ENCODE results near the gene CD96.
"Not testable (repeated sequence)": the region's sequence is repeated elsewhere in the genome, so short reads cannot be mapped to it uniquely, and the experiment has no call there.

Gene CD96, protein sequence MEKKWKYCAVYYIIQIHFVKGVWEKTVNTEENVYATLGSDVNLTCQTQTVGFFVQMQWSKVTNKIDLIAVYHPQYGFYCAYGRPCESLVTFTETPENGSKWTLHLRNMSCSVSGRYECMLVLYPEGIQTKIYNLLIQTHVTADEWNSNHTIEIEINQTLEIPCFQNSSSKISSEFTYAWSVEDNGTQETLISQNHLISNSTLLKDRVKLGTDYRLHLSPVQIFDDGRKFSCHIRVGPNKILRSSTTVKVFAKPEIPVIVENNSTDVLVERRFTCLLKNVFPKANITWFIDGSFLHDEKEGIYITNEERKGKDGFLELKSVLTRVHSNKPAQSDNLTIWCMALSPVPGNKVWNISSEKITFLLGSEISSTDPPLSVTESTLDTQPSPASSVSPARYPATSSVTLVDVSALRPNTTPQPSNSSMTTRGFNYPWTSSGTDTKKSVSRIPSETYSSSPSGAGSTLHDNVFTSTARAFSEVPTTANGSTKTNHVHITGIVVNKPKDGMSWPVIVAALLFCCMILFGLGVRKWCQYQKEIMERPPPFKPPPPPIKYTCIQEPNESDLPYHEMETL

DNA sequence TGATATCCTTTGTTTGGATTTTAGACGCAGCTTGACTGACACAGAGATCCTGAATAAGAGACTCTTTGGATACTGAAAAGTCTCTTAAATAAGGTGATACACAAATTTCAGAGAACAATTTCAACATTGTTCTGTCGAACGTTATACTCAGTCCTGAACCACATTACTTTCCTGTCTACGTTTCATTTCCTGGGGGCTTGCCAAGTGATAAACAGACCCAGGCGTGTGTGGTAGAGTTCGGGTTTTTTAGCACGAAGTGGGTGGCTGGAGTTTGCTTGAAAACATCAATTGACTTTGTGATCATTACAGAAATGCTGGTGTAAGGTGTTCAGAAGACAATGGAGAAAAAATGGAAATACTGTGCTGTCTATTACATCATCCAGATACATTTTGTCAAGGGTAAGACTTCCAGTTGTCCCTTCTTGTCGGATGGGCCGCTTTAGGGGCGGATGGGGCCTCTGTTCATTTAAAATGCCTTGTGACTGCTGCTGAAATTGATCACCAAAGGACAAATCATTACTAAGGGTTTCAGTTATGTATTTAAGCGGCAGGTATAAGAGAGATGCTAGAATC lies at the start of gene CD96:
CD96 (plus strand) TSS at position 287 of the 573 bp plus-strand sequence; CDS start at position 339, 52 bp downstream.
- in situ Hi-C loops (cut with HindIII; ENCODE audit: low sequenced_read_pairs) = no loop called here

DNA sequence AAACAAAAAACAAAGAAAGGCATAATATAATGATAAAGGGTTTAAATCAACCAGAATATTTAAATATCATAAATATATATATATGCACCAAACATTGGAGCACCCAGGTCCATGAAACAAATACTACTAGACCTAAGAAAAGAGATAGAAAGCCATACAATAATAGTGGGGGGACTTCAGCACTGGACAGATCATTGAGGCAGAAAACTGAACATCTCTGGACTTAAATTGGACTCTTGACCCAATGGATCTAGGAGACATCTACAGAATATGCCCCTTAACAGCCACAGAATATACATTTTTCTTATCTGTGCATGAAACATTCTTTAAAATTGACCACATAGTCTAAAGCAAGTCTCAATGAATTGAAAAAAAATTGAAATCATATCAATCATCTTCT lies 48.7 kb upstream of the CD96 start:
- in situ Hi-C loops (cut with HindIII; ENCODE audit: low sequenced_read_pairs) = no loop called here

DNA sequence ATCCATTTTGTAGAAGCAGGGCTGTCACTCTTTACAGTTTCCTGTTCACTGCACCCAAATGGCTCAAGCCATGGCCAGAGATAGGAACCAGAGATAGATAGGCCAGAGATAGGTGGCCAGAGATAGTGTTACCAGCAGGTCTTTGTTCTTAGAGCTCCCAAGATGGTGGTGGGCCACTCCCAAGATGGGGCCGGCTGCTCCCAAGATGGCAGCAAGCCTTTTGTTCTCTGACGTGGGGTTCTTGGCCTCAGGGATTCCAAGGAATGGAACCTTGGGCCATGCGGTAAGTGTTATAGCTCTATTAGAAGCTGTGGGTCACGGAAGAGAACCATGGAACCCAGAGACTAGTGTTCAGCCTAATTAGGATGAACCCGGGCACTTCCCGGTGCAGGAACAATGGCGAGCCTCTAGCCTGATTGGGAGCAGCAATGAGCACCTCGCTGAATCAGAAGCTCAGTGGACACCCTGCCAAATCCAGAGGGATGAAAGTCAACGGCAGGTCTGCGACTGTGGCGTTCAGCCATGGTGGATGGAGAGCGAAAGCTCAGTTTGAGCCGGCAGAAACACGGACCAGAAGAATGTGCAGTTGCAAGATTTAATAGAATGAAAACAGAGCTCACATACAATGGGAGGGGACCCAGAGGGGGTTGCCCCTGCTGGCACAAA lies 45.0 kb upstream of the CD96 start:
- in situ Hi-C loops (cut with HindIII; ENCODE audit: low sequenced_read_pairs) = no loop called here

DNA sequence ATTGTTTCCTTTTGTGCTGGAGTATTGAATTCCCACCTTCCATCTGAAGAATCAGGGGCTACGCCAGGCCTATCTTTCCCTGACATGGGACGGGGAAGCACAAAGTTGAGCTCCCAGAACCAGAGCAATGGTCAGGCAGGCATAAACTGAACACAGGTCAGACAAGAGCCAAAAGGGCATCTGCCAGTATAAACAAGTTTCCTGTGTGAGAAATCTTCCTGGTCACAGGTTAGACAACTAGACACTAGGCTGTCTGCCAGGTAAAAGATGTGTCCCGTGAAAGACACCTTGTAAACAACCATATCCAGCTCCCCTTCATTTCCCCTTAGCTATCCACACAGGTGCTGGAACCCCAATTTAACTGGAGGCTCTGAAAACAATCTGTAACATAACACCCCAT lies 44.0 kb upstream of the CD96 start:
- in situ Hi-C loops (cut with HindIII; ENCODE audit: low sequenced_read_pairs) = no loop called here

DNA sequence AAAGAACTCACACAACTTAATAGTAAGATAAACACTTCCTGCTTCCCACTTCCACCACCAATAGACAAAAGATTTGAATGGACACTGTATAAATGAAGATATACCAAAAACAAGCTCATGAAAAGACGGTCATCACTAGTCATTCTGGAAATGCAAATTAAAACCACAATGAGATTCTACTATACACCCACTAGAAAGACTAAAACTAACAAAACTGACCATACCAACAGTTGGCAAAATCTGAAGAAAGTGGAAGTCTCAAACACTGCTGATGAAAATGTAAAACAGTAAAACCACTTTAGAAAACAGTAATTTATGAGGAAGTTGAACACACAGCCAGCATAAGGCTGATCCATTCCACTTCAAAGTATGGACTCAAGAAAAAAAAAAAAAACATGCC lies 35.6 kb upstream of the CD96 start:
- in situ Hi-C loops (cut with HindIII; ENCODE audit: low sequenced_read_pairs) = no loop called here

DNA sequence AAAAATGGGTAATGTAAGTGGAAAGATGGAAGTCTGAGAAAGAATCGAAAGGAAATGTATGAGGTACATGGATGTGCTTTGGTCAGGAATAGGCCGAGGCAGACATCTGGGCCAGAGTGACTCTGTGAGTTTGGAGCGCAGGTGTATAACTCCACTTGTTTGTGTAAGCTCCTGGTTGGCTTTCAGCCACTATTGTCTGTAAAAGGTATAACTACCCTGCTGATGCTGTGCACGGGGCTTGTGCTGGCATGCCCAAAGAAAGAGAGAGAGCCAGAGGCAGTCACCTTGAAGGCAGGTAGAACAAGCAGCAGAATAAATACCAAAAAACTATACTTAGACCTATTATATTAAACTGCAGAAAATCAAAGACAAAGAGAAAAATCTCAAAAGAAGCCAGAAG lies 32.7 kb upstream of the CD96 start:
- in situ Hi-C loops (cut with HindIII; ENCODE audit: low sequenced_read_pairs) = no loop called here

DNA sequence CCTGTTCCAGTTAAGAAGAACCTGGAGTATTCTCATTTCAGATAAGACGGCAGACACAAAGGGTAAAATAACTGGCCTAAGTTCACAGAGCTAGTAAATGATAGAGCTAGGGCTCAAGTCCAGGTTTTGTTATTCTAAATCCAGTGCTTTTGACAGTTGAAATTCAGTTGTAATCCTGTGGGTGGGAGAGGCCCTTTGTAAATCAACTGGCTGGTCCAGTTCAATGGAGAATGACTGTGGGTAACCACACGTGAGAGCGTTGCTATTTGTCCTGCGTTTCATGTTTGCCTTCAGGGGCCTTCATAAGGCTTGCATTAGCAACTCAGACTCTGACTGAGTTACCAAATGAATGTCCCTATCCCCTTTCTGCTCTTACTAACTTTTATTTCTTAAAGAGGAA lies 24.2 kb upstream of the CD96 start:
- in situ Hi-C loops (cut with HindIII; ENCODE audit: low sequenced_read_pairs) = no loop called here

DNA sequence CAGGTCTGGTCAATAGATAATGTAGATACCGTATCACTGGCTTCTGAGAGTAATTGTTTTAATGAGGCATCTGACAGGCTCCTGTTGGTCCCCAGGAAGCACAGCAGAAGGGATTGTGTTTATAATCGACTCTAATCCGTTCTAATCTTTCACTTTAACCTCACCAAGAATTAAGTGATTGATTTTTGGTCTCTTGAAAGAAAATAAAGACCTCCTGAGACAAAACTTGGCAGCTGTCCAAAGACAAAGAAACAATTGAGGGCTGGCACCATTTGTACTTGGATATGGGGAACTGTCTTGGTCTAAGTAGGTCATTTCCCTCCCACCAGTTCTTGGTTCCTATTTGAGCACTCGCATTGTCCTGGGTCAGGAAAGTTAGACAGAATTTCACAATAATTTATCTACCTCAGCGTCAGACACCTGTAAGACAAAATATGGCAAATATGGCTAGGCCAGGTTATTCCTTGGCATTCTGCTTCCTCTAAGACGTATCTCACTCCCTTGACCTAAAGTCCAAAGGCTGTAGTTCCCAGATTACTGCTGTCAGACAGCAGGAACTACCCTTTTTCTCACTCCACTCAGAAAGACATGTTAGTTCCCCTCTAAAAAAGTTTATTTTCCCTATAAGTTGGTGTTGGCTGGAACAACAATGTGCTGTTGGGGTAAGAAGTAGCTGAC lies 22.7 kb upstream of the CD96 start:
- in situ Hi-C loops (cut with HindIII; ENCODE audit: low sequenced_read_pairs) = no loop called here

DNA sequence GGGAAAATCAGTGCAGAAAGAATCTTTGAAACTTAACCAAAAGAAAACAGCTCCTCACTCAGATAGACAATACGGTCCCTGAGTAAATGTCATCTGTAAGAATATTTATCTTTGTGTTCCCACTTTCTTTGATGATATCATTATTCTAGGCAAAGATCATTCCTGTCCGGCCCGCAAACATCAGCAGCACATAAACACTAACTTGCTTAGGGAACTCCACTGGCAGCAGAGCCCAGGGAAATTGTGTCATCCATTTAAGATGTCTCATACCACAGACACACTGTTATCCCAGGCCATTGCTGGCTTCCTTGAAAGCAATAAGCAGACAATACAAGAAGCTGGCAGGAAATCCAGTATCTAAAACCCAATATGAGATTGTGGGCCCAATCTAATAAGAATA lies 20.1 kb upstream of the CD96 start:
- in situ Hi-C loops (cut with HindIII; ENCODE audit: low sequenced_read_pairs) = no loop called here

DNA sequence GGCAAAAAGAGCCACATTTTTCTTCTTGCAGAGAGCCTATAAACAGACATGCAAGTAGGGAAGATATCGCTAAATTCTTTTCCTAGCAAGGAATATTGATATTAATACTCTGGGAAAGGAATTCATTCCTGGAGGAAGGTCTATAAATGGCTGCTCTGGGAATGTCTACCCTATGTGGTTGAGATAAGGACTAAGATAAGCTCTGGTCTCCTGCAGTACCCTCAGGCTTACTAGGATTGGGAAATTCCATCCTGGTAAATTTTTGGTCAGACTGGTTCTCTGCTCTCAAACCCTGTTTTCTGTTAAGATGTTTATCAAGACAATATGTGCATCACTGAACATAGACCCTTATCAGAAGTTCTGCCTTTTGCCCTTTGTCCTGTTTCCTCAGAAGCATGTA lies 17.5 kb upstream of the CD96 start:
- in situ Hi-C loops (cut with HindIII; ENCODE audit: low sequenced_read_pairs) = not testable (repeated sequence)

DNA sequence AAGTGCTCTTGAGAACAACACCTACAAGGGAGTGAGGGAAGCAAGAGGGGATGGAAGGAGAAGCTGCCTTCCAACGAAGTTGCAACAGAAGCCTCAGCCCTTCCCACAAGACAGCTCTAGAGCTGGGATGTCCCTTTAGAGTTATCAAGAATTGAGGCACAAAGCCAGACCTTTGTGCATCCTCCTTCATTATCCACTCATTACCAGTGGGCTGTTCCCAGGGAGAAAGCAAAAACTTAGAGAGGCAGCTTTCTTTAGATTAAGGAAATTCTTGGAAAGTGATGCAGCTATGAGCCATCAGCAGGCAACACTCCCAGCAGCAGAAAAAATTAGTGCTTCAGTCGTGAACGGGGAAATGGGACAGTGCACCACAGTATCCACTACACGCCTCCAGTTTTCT lies 10.6 kb upstream of the CD96 start:
- in situ Hi-C loops (cut with HindIII; ENCODE audit: low sequenced_read_pairs) = no loop called here

DNA sequence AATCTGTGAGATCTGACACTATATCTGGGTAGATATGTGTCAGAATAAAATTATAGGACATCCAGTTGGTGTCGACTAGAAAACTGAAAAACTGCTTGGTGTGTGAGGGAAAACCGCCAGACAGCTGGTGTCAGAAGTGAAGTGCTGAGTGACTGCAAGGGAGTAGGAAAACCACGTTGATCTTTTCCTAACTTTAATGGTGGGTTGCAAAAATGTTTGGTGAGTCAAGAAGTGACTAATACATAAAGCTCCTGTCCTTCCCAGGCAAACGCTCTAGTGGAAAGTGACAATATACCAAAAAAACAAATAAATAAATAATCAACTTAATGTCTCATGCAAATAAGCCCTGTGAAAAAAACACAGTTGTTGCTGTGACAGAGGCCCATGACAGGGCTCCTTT lies 7.3 kb upstream of the CD96 start:
- in situ Hi-C loops (cut with HindIII; ENCODE audit: low sequenced_read_pairs) = no loop called here

DNA sequence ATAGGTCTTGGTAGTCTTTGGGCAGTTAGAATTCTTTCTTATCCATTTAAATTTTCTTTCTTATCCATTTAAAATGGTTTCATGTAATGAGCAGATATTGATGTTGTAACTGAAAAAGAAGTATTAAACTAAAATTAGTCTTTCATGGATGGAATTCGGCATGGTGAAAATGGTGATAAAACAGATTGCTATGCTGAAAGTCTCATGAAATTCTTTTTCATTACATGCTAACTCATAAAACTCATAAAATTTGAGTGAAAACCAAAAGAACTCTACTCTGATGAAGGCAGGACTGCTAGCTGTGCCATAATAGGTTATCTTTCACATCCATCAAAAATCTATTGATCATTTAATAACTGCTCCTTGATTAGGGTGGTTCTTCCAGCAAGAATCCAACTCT lies 3.9 kb upstream of the CD96 start:
- in situ Hi-C loops (cut with HindIII; ENCODE audit: low sequenced_read_pairs) = no loop called here

DNA sequence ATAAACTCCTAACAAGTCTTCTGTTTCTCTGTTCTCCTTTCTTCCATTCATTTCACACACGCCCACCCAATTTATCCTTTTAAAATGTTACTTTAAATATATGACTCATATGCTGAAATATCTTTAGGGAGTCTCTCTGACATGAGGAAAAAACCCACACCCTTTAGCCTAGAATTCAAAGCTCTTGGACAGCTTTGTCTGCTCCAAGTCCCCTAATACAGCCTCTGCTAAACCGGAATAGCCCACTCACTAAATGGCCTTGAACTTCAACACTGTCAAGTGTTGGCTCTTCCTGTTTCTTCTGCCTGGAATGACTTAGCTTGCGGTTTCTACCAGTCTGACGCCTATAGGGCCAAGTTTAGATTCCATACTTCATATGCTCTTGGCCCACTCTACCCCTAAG lies 3.3 kb upstream of the CD96 start:
- in situ Hi-C loops (cut with HindIII; ENCODE audit: low sequenced_read_pairs) = no loop called here

DNA sequence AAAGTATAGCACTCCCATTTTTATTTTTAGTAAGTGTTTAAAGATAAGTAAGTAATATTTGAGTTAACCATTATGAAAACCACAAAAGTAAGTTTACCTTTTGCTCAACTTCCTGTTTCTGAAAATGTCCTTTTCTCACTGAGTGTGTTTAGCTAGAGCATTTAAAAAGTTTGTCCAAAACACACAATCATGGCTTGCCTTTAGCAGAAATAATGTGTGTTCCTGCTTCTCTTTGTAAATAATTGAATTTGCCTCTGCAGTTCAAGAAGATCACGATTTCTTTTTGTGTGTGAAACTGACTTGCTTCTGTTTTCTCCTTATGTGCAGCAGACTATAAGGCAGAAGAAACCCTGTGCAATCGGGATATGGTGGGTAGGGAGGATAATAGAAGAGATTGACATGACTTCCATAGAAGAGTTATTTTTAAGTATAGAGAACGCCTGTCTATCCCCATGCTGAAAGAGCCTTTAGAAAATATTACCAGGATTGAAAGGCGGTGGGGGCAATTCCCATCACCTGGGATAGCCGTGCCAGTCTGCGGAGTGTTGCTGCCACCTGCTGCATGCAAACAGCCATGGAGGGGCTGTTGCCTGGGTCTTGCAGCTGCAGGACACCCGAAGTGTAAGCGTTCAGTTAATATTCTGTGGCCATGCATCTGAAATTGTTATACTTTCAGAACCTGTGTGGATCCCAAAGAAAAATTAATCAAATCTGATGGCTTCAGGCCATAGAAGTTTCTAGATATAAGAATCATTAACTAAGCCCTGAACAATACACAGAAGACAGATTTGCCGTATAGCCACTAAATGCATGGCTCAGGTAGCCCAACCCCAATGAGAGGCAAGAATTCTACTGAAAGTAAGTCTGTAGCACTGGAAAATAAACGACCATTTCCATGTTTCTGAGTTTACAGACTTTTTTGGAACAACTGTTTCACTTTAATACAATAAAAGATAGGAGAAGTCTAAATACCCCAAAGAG lies 2.4 kb upstream of the CD96 start:
- in situ Hi-C loops (cut with HindIII; ENCODE audit: low sequenced_read_pairs) = no loop called here

DNA sequence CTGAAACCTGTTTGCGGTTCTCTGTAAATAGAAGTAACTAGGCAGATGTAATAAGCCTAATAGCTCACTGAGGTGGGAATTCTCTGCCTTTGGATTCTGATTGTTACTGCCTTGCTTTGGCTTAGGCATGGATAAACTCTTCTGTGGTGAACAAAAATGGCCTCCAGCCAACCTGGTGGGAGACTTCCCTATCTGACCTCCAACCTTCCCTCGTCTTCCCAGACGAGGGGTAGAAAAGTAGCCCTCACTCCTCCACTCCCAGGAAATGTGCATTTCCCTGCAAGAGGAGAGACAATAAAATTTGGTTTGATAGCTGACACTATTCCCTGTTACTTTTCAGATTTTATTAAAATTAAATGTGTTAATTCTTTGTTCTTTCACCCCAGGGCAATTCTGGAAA lies 606 bp upstream of the CD96 start:
- in situ Hi-C loops (cut with HindIII; ENCODE audit: low sequenced_read_pairs) = no loop called here

DNA sequence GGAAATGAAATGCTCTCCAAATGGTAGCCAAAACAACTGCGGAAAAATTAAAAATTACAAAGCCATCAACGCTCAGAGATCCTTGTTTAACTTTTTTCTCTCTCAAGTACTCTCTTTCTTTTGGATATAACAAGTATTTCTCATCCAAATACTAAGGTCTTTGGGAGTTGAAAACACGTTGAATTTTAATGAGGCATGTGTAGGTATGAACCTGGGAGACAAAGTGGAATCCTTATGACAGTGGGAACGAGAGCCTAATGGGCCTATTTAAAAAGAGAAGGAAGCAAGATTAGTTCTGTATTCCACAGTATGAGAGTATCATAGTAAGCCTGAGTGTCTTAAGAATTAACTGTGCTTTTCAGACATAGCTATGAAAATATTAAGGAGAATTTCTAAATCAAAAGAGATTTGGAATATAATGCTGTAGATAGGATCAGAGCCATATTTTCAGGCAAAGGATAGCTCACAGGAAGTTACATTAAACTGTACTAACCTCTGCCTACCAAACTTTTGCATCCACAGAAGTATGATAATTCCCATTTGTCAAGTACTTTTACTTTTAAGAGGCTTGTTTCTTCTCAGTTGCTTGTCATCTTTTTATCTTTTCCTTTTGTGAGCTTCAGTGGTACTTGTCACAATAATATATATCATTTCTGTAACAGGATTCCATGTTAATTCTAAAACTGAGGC lies 759 bp downstream of the CD96 start:
- in situ Hi-C loops (cut with HindIII; ENCODE audit: low sequenced_read_pairs) = no loop called here

DNA sequence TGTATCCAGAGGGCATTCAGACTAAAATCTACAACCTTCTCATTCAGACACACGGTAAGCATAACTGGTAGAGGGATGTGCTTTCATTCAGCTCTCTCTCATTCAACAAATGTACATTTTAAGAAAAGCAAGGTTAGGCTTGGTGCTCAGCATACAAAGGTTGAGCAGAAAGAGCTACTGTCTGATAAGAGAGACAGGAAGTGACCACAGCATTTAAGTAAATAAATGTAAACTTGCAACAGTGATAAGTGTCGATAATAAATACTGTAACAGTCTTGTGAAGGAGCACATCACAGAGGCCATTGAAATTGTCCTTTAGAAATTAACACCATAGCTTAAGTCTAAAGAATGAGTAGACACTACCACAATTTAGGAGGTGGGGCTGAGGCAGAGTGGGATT lies 3.4 kb downstream of the CD96 start:
- in situ Hi-C loops (cut with HindIII; ENCODE audit: low sequenced_read_pairs) = no loop called here

DNA sequence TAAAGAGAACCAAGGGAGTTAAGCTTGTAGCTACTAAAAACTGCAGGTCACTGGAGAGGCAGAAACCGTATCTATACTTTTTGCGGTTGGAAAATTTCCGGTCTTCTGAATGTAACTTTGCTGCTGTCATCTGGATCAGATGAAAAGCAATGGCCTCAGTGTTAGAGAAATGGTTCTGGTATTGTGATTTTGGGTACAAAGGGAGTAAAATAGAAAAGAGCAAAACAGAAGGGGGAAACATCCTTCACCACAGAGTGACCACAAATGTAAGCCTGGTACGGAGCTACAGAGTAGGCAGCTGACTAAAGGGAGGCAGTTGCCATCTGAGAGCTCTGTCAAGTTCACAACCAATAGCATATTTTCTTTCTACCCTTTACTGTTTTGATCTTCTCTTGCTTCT lies 5.6 kb downstream of the CD96 start:
- in situ Hi-C loops (cut with HindIII; ENCODE audit: low sequenced_read_pairs) = no loop called here

DNA sequence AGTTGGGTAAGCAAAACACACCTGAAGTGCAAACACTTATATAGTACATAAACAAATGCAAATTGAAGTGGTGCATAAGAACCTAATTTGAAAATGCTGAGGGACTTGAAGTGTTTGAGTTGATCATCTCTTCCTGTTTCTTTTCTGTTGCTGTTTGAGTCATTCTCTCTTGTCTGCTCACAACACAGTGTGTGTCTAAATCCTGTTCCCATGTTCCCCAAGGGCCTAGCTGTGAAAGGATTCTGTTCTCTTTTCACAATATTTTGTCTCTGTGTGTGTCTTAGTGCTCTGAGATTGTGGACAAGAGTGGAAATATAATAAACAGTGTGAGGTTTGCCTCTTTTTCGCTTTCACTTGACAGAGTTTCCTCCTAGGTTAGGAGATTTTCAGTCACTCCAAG lies 6.1 kb downstream of the CD96 start:
- in situ Hi-C loops (cut with HindIII; ENCODE audit: low sequenced_read_pairs) = no loop called here

Measured in DLD1 (cell line).